ENCODE data around the gene CAP2. TPM values are rescaled to one million over a fixed set of nuclear protein-coding genes. Genes with fewer than 3 reads are reported as not detected.
"Not testable (repeated sequence)": the region's sequence is repeated elsewhere in the genome, so short reads cannot be mapped to it uniquely, and the experiment has no call there.

Gene CAP2
- total and polyA plus RNA-seq, 12 donors = 42.0 to 211 (median 156) TPM

DNA sequence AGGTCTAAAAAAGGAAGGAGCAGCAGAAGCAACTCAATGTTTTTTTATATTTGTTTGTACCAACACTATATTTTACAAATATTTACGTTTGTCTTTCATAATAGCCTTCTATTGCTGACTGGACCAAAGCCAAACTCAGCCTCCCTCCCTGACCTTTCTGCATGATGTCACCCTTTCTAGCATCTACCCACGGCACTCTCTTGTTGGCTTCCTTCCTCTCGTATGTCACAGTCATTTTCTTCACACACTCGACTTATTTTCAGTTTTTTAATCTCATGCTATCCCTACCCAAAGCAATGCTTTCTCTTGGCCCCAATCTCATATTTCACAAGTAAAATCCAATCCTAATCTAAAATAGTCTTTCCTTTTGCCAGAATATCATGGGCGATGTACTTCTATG lies 190.4 kb downstream of the CAP2 start:
- no peak for TF ChIP-seq CTCF (IDR thresholded peaks at IDR 0.05)
- H3K4me3 ChIP-seq = peak overlapping the region in 4 of 10 donors; percentile 17 to 41 (median 30)
- 7 to 12% methylated on average over 5 of the region's 5 CpGs for WGBS, 2 donors
- DNase-seq = no peak
- peak in 6 of 8 donors; percentile 20 to 48 (median 26) for ATAC-seq
- peak overlapping the region; percentile 5 to 80 (median 58) for H3K27ac ChIP-seq
- H3K9me3 ChIP-seq = no peaks in the 10 kb centered on the region
- intact Hi-C loops (cut with DNase I) = loop anchor here in 9 of 10 donors (1.0 to 10.0 kb wide), 10 partner anchors 117 to 541 kb away; partner anchors contain the start of genes RBM24 (in 3 of the 9) and NHLRC1 (in 1 of the 9)
- no peaks in the 10 kb centered on the region for H3K36me3 ChIP-seq
- H3K4me1 ChIP-seq = peaks cover 0 to 19% (median 8%) of the 10 kb centered on the region in 9 donors
- H3K27me3 ChIP-seq = peaks cover 0 to 20% (median 0%) of the 10 kb centered on the region in 7 donors

DNA sequence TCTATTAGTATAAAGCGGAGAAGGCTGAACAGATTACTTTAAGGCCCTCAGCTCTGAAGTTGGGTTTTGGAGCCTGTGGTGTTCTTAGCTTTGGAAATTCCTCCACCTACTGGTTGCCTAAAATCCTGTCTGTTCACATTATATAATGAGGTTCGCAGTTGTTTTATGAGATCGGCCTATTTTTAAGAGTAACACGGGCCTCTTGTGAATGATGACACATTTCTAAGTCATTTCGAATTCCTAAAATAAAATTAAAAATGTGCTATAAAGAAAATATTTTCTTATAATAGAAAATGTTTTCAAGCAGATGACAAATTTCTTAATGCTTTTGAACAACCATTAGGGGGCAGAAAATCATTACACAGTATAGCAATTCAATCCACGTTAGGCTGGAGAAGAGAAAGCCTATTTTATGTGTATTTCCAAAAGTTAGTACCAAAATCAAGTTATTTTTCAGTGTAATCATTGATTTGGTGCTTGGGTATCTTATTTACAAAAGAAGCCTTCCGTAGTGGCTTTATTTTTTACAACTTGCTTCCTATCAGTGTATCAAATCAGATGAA lies 190.9 kb downstream of the CAP2 start:
- no peaks in the 10 kb centered on the region for H3K36me3 ChIP-seq
- ATAC-seq = peak; percentile 71 to 93 (median 90)
- DNase-seq = peak in 1 of 2 donors; percentile 53
- H3K27ac ChIP-seq = peak overlapping the region; percentile 5 to 80 (median 58)
- intact Hi-C loops (cut with DNase I) = loop anchor here in 9 of 10 donors (1.0 to 10.0 kb wide), 10 partner anchors 117 to 540 kb away; partner anchors contain the start of genes RBM24 (in 3 of the 9) and NHLRC1 (in 1 of the 9)
- WGBS, 2 donors = 6 to 7% methylated on average over 7 of the region's 7 CpGs
- peaks cover 0 to 20% (median 0%) of the 10 kb centered on the region in 7 donors for H3K27me3 ChIP-seq
- H3K4me1 ChIP-seq = peaks cover 0 to 19% (median 8%) of the 10 kb centered on the region in 9 donors
- H3K4me3 ChIP-seq = peak overlapping the region in 7 of 10 donors; percentile 17 to 41 (median 20)
- no peaks in the 10 kb centered on the region for H3K9me3 ChIP-seq
- peak; percentile 48 to 90 (median 81) for TF ChIP-seq CTCF (IDR thresholded peaks at IDR 0.05)

DNA sequence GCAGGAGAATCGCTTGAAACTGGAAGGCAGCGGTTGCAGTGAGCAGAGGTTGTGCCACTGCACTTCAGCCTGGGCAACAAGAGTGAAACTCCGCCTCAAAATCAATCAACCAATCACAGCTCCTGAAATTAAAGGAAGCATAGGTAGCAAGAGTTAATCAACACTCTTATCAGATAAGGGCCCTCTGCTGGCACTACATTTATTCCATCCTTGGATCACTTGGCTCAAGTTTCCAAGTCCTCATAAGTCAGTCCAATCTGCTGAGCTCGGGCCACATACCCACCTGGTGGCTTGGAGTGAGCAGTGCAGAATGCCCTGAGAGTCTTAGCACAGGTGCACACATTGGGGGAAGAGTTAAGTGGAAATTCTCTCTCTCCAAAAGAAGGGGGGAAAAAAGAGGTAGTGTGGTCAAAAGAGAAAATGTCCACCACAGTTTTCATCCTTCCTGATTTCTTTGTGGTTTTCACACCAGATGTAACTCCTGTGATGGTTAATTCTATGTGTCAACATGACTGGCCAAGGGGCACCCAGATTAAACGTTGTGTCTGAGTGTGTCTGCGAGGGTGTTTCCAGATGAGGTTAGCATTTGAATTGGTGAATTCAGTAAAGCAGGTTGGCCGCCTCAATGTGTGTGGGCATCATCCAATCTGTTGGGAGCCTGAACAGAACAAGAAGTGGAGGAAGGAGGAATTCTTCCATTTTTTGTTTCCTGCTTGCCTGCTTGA lies 192.5 kb downstream of the CAP2 start:
- no peak for TF ChIP-seq CTCF (IDR thresholded peaks at IDR 0.05)
- DNase-seq = no peak
- intact Hi-C loops (cut with DNase I) = loop anchor here in 8 of 10 donors (2.0 to 10.0 kb wide), 5 partner anchors 219 to 539 kb away; partner anchors contain the start of genes NHLRC1 (in 1 of the 8) and RBM24 (in 1 of the 8)

DNA sequence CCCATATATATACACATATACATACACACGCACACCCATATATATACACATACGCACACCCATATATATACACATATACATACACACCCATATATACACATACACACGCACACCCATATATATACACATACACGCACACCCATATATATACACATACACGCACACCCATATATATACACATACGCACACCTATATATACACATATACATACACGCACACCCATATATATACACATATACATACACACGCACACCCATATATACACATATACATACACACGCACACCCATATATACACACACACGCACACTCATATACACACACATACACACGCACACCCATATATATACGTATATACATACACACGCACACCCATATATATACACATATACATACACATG lies 193.2 kb downstream of the CAP2 start:
- not testable (repeated sequence) for H3K27me3 ChIP-seq, H3K27ac ChIP-seq, H3K9me3 ChIP-seq, DNase-seq, H3K4me3 ChIP-seq, H3K36me3 ChIP-seq, ATAC-seq
- peaks cover 0 to 23% (median 8%) of the 10 kb centered on the region in 9 donors for H3K4me1 ChIP-seq
- 96 to 97% methylated on average over 13 of the region's 13 CpGs for WGBS, 2 donors
- intact Hi-C loops (cut with DNase I) = loop anchor here in 8 of 10 donors (10.0 kb wide), 3 partner anchors 218 to 538 kb away; partner anchors contain the start of genes NHLRC1 (in 1 of the 8) and RBM24 (in 1 of the 8)

More for the DNA sequence above, 192.5 kb downstream of the CAP2 start:
- Histone ChIP-seq H3K36me3 (no peaks in the 10 kb centered on the region), H3K27ac (no peak overlapping the region), H3K4me1 (peaks cover 0 to 19% (median 8%) of the 10 kb centered on the region in 9 donors), H3K4me3 (no peak overlapping the region), H3K9me3 (no peaks in the 10 kb centered on the region), H3K27me3 (peaks cover 0 to 4% (median 0%) of the 10 kb centered on the region in 7 donors)
- no peak for ATAC-seq
- 83 to 84% methylated on average over 7 of the region's 7 CpGs for WGBS, 2 donors
